Measurements from ENCODE around the gene HMGN2.
"Not testable (repeated sequence)": the region's sequence is repeated elsewhere in the genome, so short reads cannot be mapped to it uniquely, and the experiment has no call there.

HMGN2 gene

DNA sequence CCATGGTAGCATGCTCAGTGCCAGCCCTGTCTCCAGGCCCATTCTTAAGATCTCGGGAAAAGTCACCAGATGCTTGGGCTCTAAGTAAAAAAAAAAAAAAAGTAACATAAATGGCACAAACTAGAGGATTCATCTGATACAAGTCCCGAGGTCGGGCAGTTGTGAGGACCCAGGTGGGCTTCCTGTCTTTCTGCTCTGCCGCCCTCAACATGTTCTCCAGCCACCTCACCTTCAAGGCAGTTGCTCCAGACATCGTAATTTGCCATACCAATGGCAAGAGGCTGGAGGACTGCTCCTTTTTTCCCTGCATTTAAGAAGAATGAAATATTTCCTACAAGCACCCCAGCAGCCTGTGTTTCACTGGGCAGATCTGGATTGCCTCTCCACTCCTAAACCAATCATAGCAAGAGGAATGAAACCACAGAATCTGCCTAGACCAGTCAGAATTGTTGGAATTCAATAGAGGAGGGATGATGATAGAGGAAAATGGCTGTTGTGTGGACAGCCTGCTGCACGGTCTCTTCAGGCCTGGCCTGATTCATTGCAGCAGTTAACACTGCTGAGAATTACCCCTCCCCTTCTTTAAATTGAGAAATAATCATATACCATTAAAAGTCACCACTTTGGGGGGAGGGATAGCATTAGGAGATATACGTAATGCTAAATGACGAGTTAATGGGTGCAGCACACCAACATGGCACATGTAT, 5.4 kb downstream of the HMGN2 start:
- DNase-seq (ENCODE audit: low spot score) = no peak

DNA sequence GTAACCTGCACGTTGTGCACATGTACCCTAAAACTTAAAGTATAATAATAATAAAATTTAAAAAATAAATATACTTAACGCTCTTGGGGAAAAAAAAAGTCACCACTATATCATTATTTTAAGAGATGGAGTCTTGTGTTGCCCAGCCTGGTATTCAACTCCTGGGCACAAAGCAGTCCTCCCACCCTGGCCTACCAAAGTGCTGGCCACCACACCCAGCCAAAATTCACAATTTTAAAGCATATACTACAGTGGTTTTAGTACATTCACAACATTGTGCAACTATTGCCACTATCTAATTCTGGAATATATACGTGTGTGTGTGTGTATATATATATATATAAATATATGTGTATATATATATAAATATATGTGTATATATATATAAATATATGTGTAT, 5.9 kb downstream of the HMGN2 start:
- DNase-seq (ENCODE audit: low spot score) = no peak

DNA sequence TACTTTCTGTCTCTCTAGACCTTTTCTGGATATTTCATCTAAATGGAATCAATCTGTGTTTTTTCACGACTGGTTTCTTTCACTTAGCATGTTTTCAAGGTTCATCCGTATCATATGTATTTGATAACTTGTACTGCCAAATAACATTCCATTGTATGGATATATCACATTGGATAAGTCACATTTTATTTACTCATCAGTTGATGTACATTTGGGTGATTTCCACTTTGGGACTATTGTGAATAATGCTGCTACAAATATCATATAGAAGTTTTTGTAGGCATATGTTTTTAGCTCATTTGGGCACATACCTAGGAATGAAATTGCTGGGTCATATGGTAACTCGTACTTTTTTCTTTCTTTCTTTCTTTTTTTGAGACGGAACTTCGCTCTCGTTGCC, 6.7 kb downstream of the HMGN2 start:
- no peak for DNase-seq (ENCODE audit: low spot score)

DNA sequence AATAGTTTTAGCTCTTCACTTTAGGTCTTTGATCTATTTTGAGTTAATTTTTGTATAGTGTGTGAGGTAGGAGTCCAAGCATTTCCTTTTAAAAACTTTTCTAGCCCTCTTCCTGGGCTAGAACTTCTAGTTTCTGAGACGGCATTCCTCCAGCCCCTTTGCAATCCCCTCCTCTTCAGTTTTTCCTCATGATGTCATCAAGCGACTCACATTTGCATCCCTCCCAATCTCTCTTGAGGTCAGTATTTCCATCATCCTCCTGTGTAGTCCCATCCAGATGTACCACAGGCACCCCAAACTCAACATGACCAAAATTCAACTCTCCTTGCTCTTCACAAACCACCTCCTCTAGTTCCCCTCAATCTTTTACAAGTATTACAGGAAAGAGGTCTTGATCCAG, 10.7 kb downstream of the HMGN2 start:
- no peak for DNase-seq (ENCODE audit: low spot score)

DNA sequence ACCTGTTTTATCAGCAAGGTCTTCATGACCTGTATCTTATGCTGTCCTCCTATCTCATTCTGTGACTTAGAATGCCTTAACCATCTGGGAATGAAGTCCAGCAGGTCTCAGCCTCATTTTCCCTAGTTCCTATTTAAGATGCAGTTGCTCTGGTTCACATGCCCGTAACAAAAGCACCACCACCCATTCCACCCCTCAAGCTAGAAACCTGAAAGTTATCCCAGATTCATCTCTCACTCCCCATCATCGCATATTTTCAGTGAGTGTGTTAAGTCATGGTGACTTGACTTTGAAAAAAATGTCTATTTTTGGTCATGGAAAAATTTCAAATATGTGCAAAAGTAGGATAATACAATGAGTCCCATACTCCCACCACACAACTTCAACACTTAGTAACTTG, 11.7 kb downstream of the HMGN2 start:
- DNase-seq (ENCODE audit: low spot score) = no peak

DNA sequence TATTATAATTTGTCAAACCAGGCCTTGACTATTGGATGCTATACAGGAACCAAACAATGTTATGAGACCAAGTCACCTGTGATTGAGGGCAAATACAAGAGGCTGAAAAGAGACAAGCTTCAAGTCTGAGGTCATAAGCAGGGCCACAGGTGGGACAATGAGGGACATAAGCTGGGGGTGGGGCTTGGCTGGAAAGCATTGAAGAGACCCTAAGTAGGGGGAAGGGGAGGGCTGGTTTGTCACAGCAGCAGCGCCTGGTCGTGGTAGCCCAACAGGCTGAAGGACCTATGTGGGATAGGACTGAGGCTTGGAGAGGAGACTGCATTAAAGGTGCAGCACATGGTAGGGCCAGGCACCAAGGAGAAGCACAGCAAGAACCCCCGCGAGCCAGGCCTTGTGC, 17.9 kb downstream of the HMGN2 start:
- no peak for DNase-seq (ENCODE audit: low spot score)

DNA sequence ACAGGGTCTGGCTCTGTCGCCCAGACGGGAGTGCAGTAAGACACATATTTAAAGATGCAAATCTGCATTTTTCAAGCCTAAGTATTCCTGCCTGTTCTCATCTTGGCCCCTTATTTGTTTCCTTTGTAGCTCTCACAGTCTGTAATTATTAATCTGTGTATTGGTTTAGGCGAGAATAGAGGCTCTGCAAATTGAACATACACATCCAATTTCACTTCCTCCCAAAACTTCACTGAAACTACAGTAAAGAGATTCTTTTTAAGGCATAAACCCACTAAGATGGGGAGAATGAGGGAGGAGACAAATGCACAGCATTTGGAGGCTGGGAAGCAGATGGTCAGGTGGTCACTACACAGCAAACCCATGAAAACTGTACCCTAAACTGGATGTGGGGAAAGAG, 21.0 kb downstream of the HMGN2 start:
- DNase-seq (ENCODE audit: low spot score) = no peak

DNA sequence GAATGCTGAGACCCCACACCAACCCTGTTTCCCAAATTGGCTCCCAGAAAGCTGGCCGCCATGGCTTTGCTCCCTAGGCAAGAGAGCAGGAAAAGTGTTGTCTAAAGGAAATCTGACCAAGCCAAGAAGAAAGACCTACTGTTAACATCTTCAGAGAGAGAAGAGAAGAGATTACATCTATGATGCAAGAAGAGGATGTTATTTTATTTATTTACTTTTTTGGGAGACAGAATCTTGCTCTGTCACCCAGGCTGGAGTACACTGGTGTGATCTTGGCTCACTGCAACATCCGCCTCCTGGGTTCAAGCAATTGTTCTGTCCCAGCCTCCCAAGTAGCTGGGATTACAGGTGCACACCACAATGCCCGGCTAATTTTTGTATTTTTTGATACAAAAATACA, 21.7 kb downstream of the HMGN2 start:
- no peak for DNase-seq (ENCODE audit: low spot score)

DNA sequence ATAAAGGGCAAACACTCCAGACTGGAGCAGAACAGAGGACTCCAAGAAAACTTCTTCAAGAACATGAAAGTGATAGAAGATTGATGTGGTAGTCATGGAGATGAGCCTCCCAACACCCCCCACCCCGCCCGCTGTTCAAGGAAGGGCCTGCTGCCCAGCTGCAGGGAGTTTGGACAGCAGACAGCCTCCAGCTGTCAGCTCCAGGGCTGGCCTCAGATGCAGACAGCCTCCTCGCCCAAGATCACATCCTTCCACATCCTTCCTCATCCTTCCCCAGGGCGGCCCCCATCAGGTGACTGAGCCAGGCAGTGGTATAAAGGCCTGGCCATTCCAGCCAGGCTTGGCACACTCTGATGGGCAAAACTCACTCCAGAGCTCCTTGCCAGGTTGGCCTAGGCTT, 24.6 kb downstream of the HMGN2 start:
- no peak for DNase-seq (ENCODE audit: low spot score)

DNA sequence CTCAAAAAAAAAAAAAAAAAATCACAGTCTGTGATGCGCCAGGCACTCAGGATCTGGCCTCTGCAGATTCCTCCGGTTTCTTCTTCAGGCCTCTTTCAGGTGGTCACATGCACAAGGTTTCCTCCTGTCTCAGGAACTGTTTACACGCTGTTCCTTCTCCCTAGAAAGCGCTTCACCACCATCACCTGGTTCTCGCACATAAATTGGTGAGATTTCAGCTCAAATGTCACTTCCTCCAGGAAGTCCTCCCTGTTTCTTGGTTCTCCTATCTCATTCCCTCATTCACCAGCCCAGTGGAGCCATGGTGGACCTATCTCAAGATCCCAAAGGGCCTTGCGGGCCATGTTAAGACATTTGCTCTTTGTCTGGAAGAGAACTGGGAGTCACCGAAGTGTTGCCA, 26.7 kb downstream of the HMGN2 start:
- no peak for DNase-seq (ENCODE audit: low spot score)

DNA sequence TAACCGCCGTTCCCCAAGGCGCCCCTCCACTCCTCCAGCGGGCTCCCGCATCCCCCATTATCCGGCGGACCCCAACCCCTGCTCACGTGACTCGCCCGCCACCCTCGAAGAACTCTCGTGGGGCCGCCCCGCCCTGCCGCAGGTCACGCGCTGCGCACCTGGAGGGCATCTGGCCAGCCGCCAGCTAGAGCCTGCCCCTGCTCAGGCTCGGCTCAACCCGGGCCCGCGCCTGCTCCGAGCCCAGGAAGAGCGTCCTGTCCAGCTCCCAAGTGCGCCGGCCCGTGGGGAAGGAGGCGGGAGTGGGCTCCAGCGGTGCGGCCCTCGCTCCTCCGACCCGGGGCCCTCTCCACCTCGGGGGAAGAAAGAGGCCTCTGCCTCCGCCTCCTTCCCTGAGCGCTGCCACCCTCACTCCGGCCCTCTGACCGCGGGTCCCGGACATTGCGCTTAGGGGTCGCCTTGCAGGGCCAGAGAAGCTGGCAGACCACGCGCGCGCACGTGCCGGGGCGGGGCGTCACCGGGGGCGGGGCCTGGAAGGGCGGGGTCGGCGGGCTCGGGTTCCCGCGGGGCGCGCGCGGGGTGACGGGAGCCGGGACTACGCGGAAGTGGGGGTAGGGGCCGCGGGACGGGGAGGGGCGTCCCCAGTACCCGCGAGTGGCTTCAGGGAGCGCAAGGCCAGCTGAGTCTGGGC, 28.4 kb downstream of the HMGN2 start:
- DNase-seq (ENCODE audit: low spot score) = peak; percentile 82

DNA sequence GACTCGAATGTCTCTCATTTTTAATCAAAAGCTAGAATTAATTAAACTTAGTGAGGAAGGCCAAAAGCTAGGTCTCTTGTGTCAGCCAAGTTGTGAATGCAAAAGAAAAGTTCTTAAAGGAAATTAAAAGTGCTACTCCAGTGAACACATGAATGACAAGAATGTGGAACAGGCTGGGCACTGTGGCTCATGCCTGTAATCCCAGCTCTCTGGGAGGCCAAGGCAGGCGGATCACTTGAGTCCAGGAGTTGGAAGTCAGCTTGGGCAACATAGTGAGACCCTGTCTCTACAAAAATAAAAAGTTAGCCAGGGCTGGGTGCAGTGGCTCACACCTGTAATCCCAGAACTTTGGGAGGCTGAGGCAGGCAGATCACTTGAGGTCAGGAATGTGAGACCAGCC, 38.5 kb downstream of the HMGN2 start:
- not testable (repeated sequence) for DNase-seq (ENCODE audit: low spot score)

DNA sequence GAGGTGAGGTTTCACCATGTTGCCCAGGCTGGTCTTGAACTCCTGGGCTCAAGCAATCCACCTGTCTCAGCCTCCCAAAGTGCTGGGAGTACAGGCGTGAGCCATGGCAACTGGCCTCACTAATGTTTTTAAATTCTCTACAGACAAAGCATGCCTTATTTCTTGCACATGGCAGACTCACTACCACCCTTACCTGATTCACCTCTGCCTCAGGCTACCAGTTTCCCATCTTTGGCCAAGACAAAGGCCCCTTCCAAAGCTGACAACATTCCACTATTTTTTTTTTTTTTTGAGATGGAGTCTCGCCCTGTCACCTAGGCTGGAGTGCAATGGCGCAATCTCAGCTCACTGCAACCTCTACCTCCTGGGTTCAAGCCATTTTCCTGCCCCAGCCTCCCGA, 43.6 kb downstream of the HMGN2 start:
- not testable (repeated sequence) for DNase-seq (ENCODE audit: low spot score)

DNA sequence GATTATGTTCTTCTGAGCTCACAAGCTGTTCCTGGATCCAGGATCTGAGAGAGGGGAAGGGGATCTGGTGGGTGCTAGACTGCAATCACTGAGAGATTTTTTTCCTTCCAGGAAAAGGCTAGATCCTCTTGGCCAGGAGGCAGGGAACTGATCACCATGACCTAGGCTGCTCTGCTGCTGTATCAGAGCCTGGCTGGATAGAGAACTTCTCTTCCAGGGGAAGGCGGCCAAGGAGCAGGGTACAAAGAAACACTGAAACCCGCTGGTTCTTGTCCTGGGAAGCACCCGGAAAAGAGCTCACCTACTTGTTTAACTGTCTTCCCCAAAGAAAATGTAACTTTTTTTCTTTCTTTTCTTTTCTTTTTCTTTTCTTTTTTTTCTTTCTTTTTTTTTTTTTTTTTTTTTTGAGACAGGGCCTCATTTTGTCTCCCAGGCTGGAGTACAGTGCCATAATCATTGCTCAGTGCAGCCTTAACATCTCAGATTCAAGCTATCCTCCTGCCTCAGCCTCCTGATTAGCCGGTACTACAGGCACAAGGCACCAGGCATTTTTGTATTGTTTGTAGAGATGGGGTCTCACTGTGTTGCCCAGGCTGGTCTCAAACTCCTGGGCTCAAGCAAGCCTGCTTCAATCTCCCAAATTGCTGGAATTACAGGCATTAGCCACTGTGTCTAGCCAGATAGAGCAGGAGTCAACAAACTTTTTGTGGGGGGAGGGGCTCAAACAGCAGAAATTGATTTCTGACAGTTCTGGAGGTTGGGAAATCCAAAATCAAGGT, 44.9 kb downstream of the HMGN2 start:
- DNase-seq (ENCODE audit: low spot score) = no peak

DNA sequence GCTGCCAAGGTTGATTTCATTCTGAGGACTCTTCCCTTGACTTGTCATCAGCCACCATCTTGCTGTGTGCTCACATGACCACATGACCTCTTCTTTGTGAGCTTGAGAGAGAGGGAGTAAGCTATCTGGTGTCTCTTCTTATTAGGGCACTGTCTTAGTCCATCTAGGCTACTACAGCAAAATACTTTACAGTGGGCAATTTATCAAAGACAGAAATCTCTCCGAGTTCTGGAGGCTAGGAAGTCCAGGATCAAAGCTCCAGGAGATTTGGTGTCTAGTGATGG, 45.5 kb downstream of the HMGN2 start:
- no peak for DNase-seq (ENCODE audit: low spot score)

DNA sequence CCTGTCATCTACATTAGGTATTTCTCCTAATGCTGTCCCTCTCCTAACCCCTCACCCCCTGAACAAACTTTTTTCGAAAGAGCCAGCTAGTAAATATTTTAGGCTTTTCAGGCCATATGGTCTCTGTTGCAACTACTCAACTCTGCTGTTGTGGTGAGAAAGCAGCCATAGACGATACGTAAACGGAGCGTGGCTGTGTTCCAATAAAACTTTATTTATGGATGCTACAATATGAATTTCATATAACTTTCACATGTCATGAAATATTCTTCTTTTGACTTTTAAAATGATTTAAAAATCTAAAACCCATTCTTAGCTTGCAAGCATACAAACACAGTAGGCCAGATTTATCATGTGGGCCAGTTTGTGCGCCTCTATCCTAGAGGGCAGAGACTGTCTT, 46.1 kb downstream of the HMGN2 start:
- no peak for DNase-seq (ENCODE audit: low spot score)

DNA sequence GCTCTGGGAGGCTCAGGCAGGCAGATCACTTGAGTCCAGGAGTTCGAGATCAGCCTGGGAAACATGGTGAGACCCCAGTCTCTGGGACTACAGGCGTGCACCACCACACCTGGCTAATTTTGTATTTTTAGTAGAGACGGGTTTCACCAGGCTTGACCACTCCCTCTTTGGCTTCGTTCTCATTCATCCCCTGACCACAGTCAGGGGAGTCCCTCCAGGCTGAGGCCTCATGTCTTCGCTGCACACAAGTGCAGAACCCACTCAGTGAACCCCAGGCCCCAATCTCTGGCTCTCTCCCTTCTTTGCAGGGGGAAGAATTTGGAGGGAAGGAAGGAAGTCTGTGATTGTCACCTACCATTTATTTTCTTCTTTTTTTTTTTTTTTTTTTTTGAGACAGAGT, 48.1 kb downstream of the HMGN2 start:
- no peak for DNase-seq (ENCODE audit: low spot score)

DNA sequence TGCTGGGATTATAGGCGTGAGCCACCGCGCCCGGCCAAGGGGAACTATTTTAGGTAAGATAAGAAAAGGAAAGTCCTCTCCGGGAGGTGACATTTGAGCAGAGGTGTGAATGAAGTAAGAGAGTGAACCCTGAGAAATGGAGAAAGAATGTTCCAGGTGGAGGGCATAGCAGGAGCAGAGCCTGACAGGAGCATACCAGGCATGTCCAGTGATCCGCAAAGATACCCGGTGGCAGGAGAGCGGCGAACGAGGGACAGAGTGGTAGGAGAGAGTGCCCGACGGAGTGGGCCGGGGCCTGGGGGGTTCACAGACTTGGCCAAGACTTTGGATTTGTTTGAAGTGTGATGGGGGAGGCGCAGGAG, 49.4 kb downstream of the HMGN2 start:
- no peak for DNase-seq (ENCODE audit: low spot score)

DNA sequence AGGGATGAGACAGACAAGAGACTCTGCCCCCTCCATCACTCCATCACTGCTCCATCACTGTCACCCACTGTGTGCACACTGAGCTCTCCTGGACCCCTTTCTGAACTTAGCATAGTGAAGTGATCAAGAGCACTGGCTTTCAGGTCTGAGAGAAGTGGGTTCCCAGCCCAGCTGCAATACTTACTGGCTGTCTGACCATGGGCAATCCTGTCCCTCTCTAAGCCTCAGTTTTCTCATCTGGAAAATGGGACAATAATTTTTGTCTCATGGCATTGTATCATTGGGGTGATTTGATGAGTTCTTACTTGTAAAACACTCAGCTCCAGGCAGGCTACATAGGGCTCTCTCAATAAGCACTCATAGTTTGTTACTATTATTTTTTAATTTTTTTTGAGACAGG, 49.8 kb downstream of the HMGN2 start:
- no peak for DNase-seq (ENCODE audit: low spot score)

DNA sequence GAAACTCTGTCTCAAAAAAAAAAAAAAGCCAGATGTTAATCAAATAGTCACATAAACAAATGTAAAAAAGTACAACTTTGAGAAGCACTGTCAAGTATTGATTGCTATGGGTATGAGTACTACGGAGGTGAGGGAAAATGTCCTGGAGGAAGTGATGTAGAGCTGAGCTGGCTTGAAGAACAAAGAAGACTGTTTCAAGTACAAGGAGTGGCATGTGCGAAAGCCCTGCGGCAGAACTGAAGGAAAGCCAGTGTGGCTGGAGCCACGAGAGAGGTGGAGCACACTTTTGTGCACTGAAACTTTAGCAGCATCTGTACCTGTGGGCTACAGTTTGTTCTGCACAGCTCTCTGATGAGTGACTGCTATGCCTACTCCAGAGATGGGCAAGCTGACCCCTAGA, 51.9 kb downstream of the HMGN2 start:
- no peak for DNase-seq (ENCODE audit: low spot score)
